Measurements from ENCODE around the gene ADAMTSL1.

Gene ADAMTSL1

GRCh38 chr9:18666986-18667772 lies 193.2 kb downstream of the ADAMTSL1 start:
- H3K4me3 ChIP-seq (ENCODE audit: low read depth, low read length): no peak overlapping the region
- TF ChIP-seq, protein P1, sequence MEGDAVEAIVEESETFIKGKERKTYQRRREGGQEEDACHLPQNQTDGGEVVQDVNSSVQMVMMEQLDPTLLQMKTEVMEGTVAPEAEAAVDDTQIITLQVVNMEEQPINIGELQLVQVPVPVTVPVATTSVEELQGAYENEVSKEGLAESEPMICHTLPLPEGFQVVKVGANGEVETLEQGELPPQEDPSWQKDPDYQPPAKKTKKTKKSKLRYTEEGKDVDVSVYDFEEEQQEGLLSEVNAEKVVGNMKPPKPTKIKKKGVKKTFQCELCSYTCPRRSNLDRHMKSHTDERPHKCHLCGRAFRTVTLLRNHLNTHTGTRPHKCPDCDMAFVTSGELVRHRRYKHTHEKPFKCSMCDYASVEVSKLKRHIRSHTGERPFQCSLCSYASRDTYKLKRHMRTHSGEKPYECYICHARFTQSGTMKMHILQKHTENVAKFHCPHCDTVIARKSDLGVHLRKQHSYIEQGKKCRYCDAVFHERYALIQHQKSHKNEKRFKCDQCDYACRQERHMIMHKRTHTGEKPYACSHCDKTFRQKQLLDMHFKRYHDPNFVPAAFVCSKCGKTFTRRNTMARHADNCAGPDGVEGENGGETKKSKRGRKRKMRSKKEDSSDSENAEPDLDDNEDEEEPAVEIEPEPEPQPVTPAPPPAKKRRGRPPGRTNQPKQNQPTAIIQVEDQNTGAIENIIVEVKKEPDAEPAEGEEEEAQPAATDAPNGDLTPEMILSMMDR (IDR thresholded peaks at IDR 0.05; ENCODE audit: control insufficient read depth, extremely low read depth, insufficient read depth): no peak
- no peak for DNase-seq (ENCODE audit: low read depth)

DNA sequence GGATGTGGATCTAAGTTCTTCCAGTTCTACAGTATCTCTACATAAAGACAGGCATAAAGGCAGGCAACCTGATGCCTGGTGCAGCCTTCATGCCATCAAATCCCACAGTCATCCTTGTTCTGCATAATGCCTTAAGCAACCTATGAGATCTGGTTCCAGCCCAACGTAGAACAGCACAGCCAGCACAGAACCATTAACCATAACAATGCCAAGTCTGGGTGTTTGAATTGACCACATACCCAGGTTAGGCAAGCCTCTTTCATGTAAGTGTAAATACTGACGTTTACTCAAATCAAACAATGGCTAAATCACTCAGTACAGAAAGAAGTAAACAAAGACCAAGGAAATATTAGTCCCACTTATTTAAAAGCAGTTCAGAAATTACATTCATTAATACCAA lies 195.0 kb downstream of the ADAMTSL1 start:
- H3K4me3 ChIP-seq (ENCODE audit: low read depth, low read length): no peak overlapping the region
- DNase-seq (ENCODE audit: low read depth): peak; percentile 83
- TF ChIP-seq, protein P1 (IDR thresholded peaks at IDR 0.05; ENCODE audit: control insufficient read depth, extremely low read depth, insufficient read depth): no peak

GRCh38 chr9:18672706-18673105 lies 198.8 kb downstream of the ADAMTSL1 start:
- TF ChIP-seq, protein P1 (IDR thresholded peaks at IDR 0.05; ENCODE audit: control insufficient read depth, extremely low read depth, insufficient read depth): no peak
- DNase-seq (ENCODE audit: low read depth): no peak
- H3K4me3 ChIP-seq (ENCODE audit: low read depth, low read length): no peak overlapping the region

- TF ChIP-seq, protein P1 (IDR thresholded peaks at IDR 0.05; ENCODE audit: control insufficient read depth, extremely low read depth, insufficient read depth): no peak
- DNase-seq (ENCODE audit: low read depth): no peak
- H3K4me3 ChIP-seq (ENCODE audit: low read depth, low read length): no peak overlapping the region
Observed at GRCh38 chr9:18673179-18673578, 199.2 kb downstream of the ADAMTSL1 start.

- no peak for DNase-seq (ENCODE audit: low read depth)
- no peak overlapping the region for H3K4me3 ChIP-seq (ENCODE audit: low read depth, low read length)
- TF ChIP-seq, protein P1 (IDR thresholded peaks at IDR 0.05; ENCODE audit: control insufficient read depth, extremely low read depth, insufficient read depth): no peak
Observed at GRCh38 chr9:18675332-18675731, 201.4 kb downstream of the ADAMTSL1 start.

- no peak overlapping the region for H3K4me3 ChIP-seq (ENCODE audit: low read depth, low read length)
- TF ChIP-seq, protein P1 (IDR thresholded peaks at IDR 0.05; ENCODE audit: control insufficient read depth, extremely low read depth, insufficient read depth): no peak
- DNase-seq (ENCODE audit: low read depth): no peak
Observed at GRCh38 chr9:18675973-18676372, 202.0 kb downstream of the ADAMTSL1 start.

- H3K4me3 ChIP-seq (ENCODE audit: low read depth, low read length): no peak overlapping the region
- DNase-seq (ENCODE audit: low read depth): no peak
- TF ChIP-seq, protein P1 (IDR thresholded peaks at IDR 0.05; ENCODE audit: control insufficient read depth, extremely low read depth, insufficient read depth): no peak
Observed at GRCh38 chr9:18676525-18676924, 202.6 kb downstream of the ADAMTSL1 start.
